HCT116 (cell line): ENCODE results near the gene MARVELD3. TPM values are rescaled to one million over a fixed set of nuclear protein-coding genes. Genes with fewer than 3 reads are reported as not detected.

ENCODE experiments used
- ATAC-seq: fragments of 200-7000 bp; cut with Tn5 transposase; 2 replicates; pipeline ENCODE4 v1.9.1; 2020; ENCODE audit warnings: mild to moderate bottlenecking, moderate library complexity
- BruUV-seq: library from RNA; stranded (reverse); fragments of 400-500 nt; replicated peaks from 2 replicates; lab custom pipeline; 2021; lab: Mats Ljungman, UMichigan
- CTCF ChIA-PET: fragments of 300-600 bp; sonication (Branson Sonifier 250); formaldehyde crosslinking; loops from one replicate; lab custom pipeline; 2021; ENCODE audit warnings: antibody characterized with exemption; lab: Charles Lee
- POLR2A ChIA-PET: fragments of 300-600, 350-600 bp; sonication (Branson Sonifier 250); formaldehyde crosslinking; loops from one replicate; lab custom pipeline; 2021; ENCODE audit warnings: antibody characterized with exemption; lab: Charles Lee
- RAD21 ChIA-PET, 2 experiments: fragments of 300-600 bp; sonication (Branson Sonifier 250); formaldehyde crosslinking; loops; one replicate each; lab custom pipeline; 2023; ENCODE audit warnings: low total read pairs in 2 of 2; ENCODE audit not compliant: uncharacterized antibody in 2 of 2, unreplicated experiment in 2 of 2, low non-redundant PET in 1 of 2; lab: Charles Lee
- DNase-seq: peaks from one replicate; pipeline ENCODE4 v3.0.0-alpha.2; 2010; ENCODE audit warnings: low read depth, low spot score
- H2AFZ ChIP-seq: fragments of 200-600 bp; shearing (Covaris generic), sonication (generic); 2 replicates; pipeline ENCODE4 v1.6.1; 2017; ENCODE audit warnings: low read depth, mixed run types, mixed read lengths, antibody characterized with exemption, low read length; ENCODE audit not compliant: poor library complexity, severe bottlenecking
- H3K27ac ChIP-seq: 2 replicates; pipeline ENCODE4 v1.5.1; 2012; ENCODE audit warnings: low read depth, low read length
- H3K27me3 ChIP-seq: fragments of 200-600 bp; sonication (generic); 2 replicates; pipeline ENCODE4 v1.6.1; 2016; ENCODE audit warnings: mixed run types, low read length, mixed read lengths; ENCODE audit not compliant: insufficient read depth
- H3K36me3 ChIP-seq, 2 experiments: fragments of 200-500 bp in 1 of 2; fragments of 200-600 bp in 1 of 2; sonication (Bioruptor generic) in 1 of 2; sonication (generic) in 1 of 2; 2 replicates each; pipeline versions ENCODE4 v1.5.1 to v1.6.1; 2014 to 2016; ENCODE audit warnings: low read length in 2 of 2, inconsistent platforms in 1 of 2, mixed read lengths in 1 of 2, mixed run types in 1 of 2; ENCODE audit not compliant: insufficient read depth in 2 of 2, control insufficient read depth in 1 of 2
- H3K4me1 ChIP-seq, 2 experiments: fragments of 200-600 bp in 1 of 2; sonication (generic) in 1 of 2; 2 replicates each; pipeline versions ENCODE4 v1.5.1 to v1.6.1; 2012 to 2017; ENCODE audit warnings: low read length in 2 of 2, inconsistent platforms in 1 of 2, mild to moderate bottlenecking in 1 of 2, mixed read lengths in 1 of 2, mixed run types in 1 of 2, moderate library complexity in 1 of 2; ENCODE audit not compliant: insufficient read depth in 2 of 2, control insufficient read depth in 1 of 2
- H3K4me2 ChIP-seq: fragments of 200-600 bp; sonication (generic); 2 replicates; pipeline ENCODE4 v1.6.1; 2017; ENCODE audit warnings: mixed run types, low read length, mixed read lengths
- H3K4me3 ChIP-seq, 2 experiments: fragments of 200-600 bp in 1 of 2; sonication (generic) in 1 of 2; replicated peaks in 1 of 2; 2 replicates each; pipeline ENCODE4 v1.5.1; 2011 to 2016; ENCODE audit warnings: low read length in 2 of 2, control low read depth in 1 of 2, low read depth in 1 of 2, mild to moderate bottlenecking in 1 of 2, mixed read lengths in 1 of 2, mixed run types in 1 of 2
- H3K79me2 ChIP-seq: fragments of 200-600 bp; sonication (generic); 2 replicates; pipeline ENCODE4 v1.6.1; 2017; ENCODE audit warnings: mild to moderate bottlenecking, mixed run types, low read length, moderate library complexity, mixed read lengths; ENCODE audit not compliant: insufficient read depth
- H3K9ac ChIP-seq: fragments of 200-600 bp; sonication (generic); 2 replicates; pipeline ENCODE4 v1.6.1; 2016; ENCODE audit warnings: low read length, mixed read lengths
- H3K9me2 ChIP-seq: fragments of 200-600 bp; sonication (generic), shearing (Covaris generic); 2 replicates; pipeline ENCODE4 v1.6.1; 2017; ENCODE audit warnings: mixed run types, mild to moderate bottlenecking, moderate library complexity; ENCODE audit not compliant: insufficient read depth
- H3K9me3 ChIP-seq, 2 experiments: fragments of 200-500 bp in 1 of 2; fragments of 200-600 bp in 1 of 2; sonication (Bioruptor generic) in 1 of 2; sonication (generic) in 1 of 2; 2 replicates each; pipeline ENCODE4 v1.6.1; 2014 to 2017; ENCODE audit warnings: low read length in 2 of 2, mixed read lengths in 2 of 2, inconsistent platforms in 1 of 2, low read depth in 1 of 2, mild to moderate bottlenecking in 1 of 2, mixed run types in 1 of 2, moderate library complexity in 1 of 2; ENCODE audit not compliant: control insufficient read depth in 1 of 2, insufficient read depth in 1 of 2
- H4K20me1 ChIP-seq: fragments of 200-600 bp; sonication (generic), shearing (Covaris generic); 2 replicates; pipeline ENCODE4 v1.6.1; 2017; ENCODE audit warnings: mixed run types, mild to moderate bottlenecking, moderate library complexity; ENCODE audit not compliant: insufficient read depth
- ATF3 ChIP-seq: IDR thresholded peaks from 2 replicates; pipeline ENCODE4 v1.6.1; 2012
- CBX3 ChIP-seq: IDR thresholded peaks from 2 replicates; pipeline ENCODE4 v1.6.1; 2012; ENCODE audit warnings: low read depth
- CEBPB ChIP-seq: IDR thresholded peaks from 2 replicates; pipeline ENCODE4 v1.6.1; 2012; ENCODE audit warnings: low read depth
- CTCF ChIP-seq, 3 experiments: fragments of 200-600 bp in 1 of 3; sonication (generic) in 1 of 3; IDR thresholded peaks in 2 of 3; conservative IDR thresholded peaks in 1 of 3; 2 replicates each; pipeline ENCODE4 v1.5.1; 2012 to 2017; ENCODE audit warnings: low read depth in 2 of 3, low read length in 2 of 3, antibody characterized with exemption in 1 of 3, borderline replicate concordance in 1 of 3, control low read depth in 1 of 3, mild to moderate bottlenecking in 1 of 3, mixed read lengths in 1 of 3, mixed run types in 1 of 3, moderate library complexity in 1 of 3; ENCODE audit not compliant: insufficient read depth in 1 of 3
- EGR1 ChIP-seq: IDR thresholded peaks from 2 replicates; pipeline ENCODE4 v1.6.1; 2012; ENCODE audit warnings: low read depth
- ELF1 ChIP-seq: IDR thresholded peaks from 2 replicates; pipeline ENCODE4 v1.6.1; 2012; ENCODE audit warnings: low read depth, borderline replicate concordance
- EZH2 ChIP-seq: fragments of 200-600 bp; sonication (generic); IDR thresholded peaks from 2 replicates; pipeline ENCODE4 v1.6.1; 2017; ENCODE audit warnings: antibody characterized with exemption, mixed run types
- FOSL1 ChIP-seq: IDR thresholded peaks from 2 replicates; pipeline ENCODE4 v1.6.1; 2012; ENCODE audit warnings: low read depth
- JUND ChIP-seq: IDR thresholded peaks from 2 replicates; pipeline ENCODE4 v1.6.1; 2012
- POLR2AphosphoS5 ChIP-seq: IDR thresholded peaks from 2 replicates; pipeline ENCODE4 v1.6.1; 2011; ENCODE audit warnings: mild to moderate bottlenecking, low read depth, low read length, moderate library complexity
- RAD21 ChIP-seq: IDR thresholded peaks from 2 replicates; pipeline ENCODE4 v1.6.1; 2012; ENCODE audit warnings: low read depth, mild to moderate bottlenecking
- REST ChIP-seq: IDR thresholded peaks from 2 replicates; pipeline ENCODE4 v1.6.1; 2012; ENCODE audit warnings: low read depth
- SIN3A ChIP-seq: IDR thresholded peaks from 2 replicates; pipeline ENCODE4 v1.6.1; 2012; ENCODE audit warnings: low read depth
- SRF ChIP-seq: IDR thresholded peaks from 2 replicates; pipeline ENCODE4 v1.6.1; 2012; ENCODE audit warnings: low read depth
- ZFX ChIP-seq: fragments of 450-650 bp; IDR thresholded peaks from 2 replicates; pipeline ENCODE4 v1.6.1; 2017
- intact Hi-C: fragments of 100-400 bp; cut with micrococcal nuclease; formaldehyde crosslinking; loops from 2 replicates; pipeline ENCODE4 v1.10.0; 2022
- total RNA-seq: library from RNA; stranded (reverse); gene quantifications from one replicate; pipeline ENCODE4 v1.2.1, GENCODE V29; 2021; ENCODE audit not compliant: unreplicated experiment
- TF ChIP-seq, protein P1 (sequence below): IDR thresholded peaks from 2 replicates; pipeline ENCODE4 v1.6.1; 2011; ENCODE audit warnings: mild to moderate bottlenecking, low read length, moderate library complexity; ENCODE audit not compliant: insufficient replicate concordance; ENCODE audit errors: extremely low read depth
- TF ChIP-seq, protein P2 (sequence below): IDR thresholded peaks from 2 replicates; pipeline ENCODE4 v1.6.1; 2012

The MARVELD3 gene
- total RNA-seq, 1 experiment from 2014 or later = 20.9 TPM

- TF ChIP-seq ATF3 (no peak), CBX3 (no peak), EGR1 (no peak)
Measured at GRCh38 chr16:71618429-71618828, 7.6 kb upstream of the MARVELD3 start (continued).

DNA sequence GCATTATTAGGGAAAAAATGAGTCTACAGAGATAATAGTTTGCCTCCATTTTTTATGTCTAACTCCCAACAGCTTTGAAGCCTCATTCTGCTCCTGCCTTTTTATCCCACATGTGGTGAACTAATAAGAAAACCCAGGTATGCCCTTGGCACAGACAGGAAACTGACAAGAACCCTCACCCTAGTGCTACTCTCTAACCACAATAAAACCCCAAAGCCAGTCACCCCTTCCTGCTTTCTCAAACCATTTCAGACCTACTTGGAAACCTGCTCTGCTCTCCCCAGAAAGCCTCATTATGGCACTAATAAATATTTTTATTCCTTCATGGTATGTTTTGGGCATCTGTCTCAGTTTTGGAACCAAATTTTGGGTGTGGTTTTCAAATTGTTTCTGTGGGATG, 3.9 kb upstream of the MARVELD3 start:
- H3K36me3 ChIP-seq = no peaks in the 10 kb centered on the region
- no peaks in the 10 kb centered on the region for H3K9me3 ChIP-seq
- ChIA-PET POLR2A (no interaction called here), CTCF (interaction anchor here (1.4 kb wide), 1 partner anchor 11 kb away, joined by 5 read pairs; no protein-coding TSS in a partner anchor), RAD21 (no interaction called here)
- DNase-seq = no peak
- no peak for ATAC-seq
- H3K27me3 ChIP-seq = no peaks in the 10 kb centered on the region
- peaks cover 10% of the 10 kb centered on the region; the same call in 1 of the 2 replicates for H3K79me2 ChIP-seq
- intact Hi-C loops = no loop called here
- no TSS peak for BruUV-seq
- no peak overlapping the region for H3K9ac ChIP-seq
- H3K27ac ChIP-seq = no peak overlapping the region
- no peaks in the 10 kb centered on the region for H4K20me1 ChIP-seq
- TF ChIP-seq ELF1 (no peak), CTCF (IDR thresholded peaks at IDR 0.05 in 2 of 3, conservative IDR thresholded peaks at IDR 0.05 in 1 of 3; ENCODE audit: borderline replicate concordance in 1 of 3, insufficient read depth in 1 of 3, low read depth in 2 of 3, low read length in 2 of 3) (no peak), ZFX (no peak), ATF3 (no peak), SRF (no peak), POLR2AphosphoS5 (no peak), RAD21 (no peak), CEBPB (no peak), FOSL1 (no peak), REST (no peak), SIN3A (no peak), EZH2 (no peak), JUND (no peak)
- TF ChIP-seq, protein P1, sequence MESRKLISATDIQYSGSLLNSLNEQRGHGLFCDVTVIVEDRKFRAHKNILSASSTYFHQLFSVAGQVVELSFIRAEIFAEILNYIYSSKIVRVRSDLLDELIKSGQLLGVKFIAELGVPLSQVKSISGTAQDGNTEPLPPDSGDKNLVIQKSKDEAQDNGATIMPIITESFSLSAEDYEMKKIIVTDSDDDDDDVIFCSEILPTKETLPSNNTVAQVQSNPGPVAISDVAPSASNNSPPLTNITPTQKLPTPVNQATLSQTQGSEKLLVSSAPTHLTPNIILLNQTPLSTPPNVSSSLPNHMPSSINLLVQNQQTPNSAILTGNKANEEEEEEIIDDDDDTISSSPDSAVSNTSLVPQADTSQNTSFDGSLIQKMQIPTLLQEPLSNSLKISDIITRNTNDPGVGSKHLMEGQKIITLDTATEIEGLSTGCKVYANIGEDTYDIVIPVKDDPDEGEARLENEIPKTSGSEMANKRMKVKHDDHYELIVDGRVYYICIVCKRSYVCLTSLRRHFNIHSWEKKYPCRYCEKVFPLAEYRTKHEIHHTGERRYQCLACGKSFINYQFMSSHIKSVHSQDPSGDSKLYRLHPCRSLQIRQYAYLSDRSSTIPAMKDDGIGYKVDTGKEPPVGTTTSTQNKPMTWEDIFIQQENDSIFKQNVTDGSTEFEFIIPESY = no peak
- TF ChIP-seq, protein P2, sequence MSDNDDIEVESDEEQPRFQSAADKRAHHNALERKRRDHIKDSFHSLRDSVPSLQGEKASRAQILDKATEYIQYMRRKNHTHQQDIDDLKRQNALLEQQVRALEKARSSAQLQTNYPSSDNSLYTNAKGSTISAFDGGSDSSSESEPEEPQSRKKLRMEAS = no peak
- H3K4me3 ChIP-seq = no peak overlapping the region
- H2AFZ ChIP-seq = no peak overlapping the region
- no peaks in the 10 kb centered on the region for H3K9me2 ChIP-seq
- H3K4me2 ChIP-seq = no peak overlapping the region
- peaks cover 2 to 5% of the 10 kb centered on the region in 2 experiments; a peak in 2 of 4 replicates for H3K4me1 ChIP-seq
